Measurements from ENCODE around the gene SRSF10.
"Not testable (repeated sequence)": the region's sequence is repeated elsewhere in the genome, so short reads cannot be mapped to it uniquely, and the experiment has no call there.

The SRSF10 gene

DNA sequence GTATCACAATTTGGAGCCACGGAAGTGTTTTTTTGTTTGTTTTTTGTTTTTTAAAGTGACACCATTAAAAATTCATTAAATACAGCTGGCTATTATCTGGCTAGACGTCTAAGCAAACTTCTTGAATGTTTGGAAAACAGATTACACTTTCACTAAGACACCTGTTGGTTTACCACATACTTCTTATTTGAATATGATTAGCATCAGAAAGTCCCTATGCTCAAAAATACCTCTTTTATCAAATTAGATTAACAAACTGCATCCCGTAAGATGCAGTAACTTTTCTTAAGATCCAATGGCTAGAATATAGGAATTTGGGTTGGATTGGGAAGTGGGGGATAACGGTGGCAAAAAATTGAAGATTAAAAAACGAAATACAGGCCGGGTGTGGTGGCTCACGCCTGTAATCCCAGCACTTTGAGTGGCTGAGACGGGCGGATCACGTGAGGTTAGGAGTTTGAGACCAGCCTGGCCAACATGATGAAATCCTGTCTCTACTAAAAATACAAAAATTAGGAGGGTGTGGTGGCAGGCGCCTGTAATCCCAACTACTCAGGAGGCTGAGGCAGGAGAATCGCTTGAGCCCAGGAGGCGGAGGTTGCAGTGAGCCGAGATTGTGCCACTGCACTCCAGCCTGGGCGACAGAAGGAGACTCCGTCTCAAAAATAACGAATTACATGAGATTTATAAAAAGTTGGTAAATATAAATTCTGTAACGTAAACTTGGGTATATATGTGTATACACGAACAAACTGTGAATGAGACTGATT lies 21.9 kb downstream of the SRSF10 start:
- not testable (repeated sequence) for DNase-seq

DNA sequence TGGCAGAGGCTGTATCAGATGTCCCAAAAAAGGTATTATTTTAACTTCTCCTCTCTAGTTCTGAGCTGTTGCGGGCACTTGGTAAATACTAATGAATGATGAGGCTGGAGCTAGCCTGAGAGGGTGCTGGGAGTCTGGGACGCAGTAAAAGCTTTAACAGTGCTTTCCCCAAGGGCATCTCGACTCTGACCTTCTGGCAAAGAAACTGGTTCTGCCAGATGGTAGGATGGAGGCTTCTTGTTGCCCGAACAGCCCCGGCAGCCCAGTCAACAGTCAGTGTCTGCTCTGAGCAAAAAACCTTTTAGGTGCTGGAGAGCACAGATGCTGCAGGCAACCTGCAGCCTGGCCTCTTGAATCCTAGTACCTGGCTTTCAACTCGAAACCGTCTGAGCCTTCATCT lies 23.0 kb downstream of the SRSF10 start:
- no peak for DNase-seq

- DNase-seq = no peak
Measured at GRCh38 chr1:23953020-23953419, 27.1 kb downstream of the SRSF10 start.

- no peak for DNase-seq
Measured at GRCh38 chr1:23947366-23947765, 32.8 kb downstream of the SRSF10 start.

DNA sequence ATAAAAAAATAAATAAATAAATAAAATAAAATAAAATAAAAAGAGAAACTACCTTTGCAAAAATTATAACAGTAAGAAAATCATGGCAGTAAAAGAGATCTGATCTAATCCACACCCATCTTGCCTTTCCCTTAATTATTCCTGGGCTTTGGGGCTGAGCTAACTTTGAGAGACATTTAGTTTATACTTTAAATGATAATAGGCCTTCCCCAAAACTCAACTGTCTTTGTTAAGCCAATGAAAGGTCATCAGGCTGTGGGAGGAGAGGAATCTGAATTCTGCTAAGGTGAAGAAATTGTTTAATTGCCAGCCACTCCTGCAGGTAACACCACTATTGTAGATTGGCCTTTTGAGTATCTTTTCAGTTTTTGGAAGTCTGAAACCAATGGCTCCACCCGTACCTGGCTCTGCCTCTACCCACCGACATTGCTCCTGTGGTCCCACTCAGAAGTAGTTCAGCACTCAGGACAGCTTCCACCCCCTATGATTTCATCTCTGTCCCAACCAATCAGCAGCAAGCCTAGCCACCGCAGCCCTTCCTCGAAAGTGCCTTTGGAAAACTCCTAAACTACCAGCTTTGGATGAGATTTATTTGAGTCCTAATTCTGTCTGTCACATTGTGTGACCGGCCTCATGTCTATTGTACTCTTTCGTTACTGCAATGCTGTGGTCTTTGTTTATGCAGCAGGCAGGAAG lies 43.5 kb downstream of the SRSF10 start:
- DNase-seq = no peak

DNA sequence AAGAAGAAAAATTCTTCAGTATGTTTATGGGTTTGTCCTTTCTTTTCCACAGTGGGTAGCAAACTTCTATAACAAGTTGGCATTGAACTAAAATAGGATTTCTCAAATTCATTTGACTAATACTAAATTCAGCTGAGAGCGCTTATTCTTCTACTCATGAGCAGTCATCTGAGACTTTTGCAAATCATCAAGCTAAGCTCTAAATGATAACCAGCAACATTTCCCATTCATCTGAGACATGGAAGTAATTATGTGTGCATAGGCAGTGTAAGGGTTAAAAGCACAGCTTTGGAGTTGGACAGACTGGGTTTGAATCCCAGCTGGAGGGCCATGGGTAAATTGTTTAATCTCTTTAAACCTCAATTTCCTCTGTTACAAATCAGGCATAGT lies 48.6 kb downstream of the SRSF10 start:
- DNase-seq = no peak

GRCh38 chr1:23930861-23931490 lies 49.2 kb downstream of the SRSF10 start:
- DNase-seq = no peak

DNA sequence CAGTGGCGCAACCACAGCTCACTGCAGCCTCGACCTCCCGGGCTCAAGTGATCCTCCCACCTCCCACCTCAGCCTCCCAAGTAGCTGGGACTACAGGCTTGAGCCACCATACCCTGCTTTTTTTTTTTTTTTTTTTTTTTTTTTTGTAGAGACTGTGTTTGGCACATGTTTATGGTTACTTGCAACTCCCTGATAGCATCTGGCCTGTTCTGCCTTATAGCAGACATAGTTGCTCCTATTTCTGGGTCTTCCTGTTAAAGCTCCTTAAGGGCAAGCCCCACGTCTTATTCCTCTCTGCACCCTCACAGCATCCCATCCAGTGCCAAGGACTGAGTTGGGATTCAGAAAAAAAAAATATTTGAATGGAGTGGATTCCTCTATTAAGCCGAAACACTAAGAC lies 49.9 kb downstream of the SRSF10 start:
- DNase-seq = no peak

DNA sequence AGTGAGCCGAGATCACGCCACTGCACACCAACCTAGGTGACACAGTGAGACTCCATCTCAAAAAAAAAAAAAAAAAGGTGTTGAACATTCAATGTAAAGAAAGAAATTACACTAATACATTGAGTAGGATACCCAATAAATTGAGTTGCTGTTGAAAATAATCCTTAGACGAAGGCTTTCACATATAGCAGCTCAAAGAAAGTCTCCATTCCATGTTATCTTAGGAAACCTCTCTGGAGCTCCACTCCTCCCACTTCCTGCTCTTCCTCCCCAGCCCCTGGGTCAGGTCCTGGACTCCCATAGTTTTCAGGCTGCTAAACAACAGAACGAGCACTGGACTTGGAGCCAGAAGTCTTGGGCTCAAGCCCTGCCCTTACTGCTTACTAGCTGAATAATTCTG lies 51.3 kb downstream of the SRSF10 start:
- no peak for DNase-seq

- no peak for DNase-seq
Measured at GRCh38 chr1:23927097-23927496, 53.0 kb downstream of the SRSF10 start.

- no peak for DNase-seq
Measured at GRCh38 chr1:23925279-23925678, 54.8 kb downstream of the SRSF10 start.

- no peak for DNase-seq
Measured at GRCh38 chr1:23924601-23925000, 55.5 kb downstream of the SRSF10 start.

DNA sequence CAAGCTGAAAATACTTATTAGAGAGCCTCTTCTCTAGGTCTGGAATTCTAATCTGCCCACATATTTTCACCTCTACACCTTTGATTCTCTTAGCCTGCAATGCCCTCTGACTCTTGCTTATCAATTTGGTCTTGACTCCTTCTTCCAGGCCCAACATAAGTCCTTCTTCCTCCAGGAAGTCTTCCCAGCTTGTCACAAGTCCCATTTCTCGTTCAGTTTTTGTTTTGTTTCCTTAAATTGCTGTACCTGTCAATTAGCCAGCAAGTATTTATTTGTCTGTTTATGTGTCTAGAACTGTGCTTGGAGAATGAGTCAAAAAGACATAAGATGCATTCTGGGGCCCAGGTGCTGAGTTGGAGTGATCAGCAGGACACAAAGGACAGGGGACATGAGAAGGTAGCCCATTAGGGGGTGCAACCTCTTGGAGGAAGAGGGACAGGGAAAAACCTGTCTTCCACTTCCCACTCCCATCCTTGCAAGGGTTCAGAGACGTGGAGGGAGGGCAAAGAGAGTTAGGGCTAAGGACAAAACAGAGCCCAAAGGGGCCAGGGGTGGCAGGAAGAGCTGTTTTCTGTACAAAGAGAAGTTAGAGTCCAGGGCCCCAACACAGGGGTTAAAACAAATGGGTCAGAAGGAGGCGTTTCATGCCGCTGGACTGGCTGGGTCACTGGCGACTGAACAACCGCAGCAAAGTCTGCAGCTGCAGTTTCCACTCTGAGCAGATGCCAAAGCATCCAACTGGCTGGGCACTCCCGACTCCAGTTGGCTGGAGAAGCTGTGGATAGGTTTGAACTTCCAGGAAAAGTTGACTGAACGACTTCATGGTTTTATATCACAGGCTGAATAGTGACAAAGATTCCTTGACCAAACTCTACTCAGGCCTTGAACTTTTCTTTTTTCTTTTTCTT lies 56.3 kb downstream of the SRSF10 start:
- no peak for DNase-seq

DNA sequence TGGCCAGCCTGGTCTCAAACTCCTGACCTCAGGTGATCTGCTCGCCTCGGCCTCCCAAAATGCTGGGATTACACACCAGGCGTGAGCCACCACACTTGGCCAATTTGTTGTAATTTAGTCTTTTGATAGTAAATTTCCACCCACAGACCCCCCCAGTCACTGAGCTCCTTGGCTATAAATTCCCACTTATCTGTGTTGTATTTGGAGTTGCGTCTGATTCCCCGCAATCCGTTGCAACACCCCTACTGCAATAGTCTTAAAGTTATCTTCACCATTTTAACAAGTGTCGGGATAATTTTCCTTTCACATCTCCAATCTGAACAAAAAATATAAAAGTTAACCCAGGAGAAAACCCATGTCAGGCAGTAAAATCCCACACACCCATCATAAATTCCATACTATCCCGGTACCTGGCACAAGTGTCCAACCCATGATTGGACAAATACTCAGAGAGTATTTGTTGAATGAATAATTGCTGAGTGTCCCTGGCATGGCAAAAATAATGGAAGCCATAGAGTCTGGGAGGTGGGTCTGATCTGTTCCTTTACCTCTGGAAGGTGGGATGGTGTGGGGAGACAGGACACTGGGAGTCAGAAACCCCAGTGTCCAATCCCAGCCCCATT lies 57.7 kb downstream of the SRSF10 start:
- no peak for DNase-seq

GRCh38 chr1:23916209-23917131 lies 63.7 kb downstream of the SRSF10 start:
- peak; percentile 53 for DNase-seq

DNA sequence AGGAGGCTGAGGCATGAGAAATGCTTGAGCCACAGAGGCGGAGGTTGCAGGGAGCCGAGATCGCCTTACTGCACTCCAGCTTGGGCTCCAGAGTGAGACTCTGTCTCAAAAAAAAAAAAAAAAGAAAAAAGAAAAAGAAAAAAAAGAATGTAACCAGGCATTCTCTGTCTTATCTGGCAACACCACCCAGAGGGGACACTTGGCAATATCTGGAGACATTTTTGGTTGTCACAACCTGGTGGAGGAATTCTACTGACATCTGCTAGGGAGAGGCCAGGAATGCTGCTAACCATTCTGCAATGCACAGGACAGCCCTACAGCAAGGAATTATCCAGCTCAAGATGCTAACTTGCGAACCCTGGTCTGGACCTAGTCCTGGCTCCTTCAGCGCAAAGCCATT lies 64.7 kb downstream of the SRSF10 start:
- DNase-seq = no peak

DNA sequence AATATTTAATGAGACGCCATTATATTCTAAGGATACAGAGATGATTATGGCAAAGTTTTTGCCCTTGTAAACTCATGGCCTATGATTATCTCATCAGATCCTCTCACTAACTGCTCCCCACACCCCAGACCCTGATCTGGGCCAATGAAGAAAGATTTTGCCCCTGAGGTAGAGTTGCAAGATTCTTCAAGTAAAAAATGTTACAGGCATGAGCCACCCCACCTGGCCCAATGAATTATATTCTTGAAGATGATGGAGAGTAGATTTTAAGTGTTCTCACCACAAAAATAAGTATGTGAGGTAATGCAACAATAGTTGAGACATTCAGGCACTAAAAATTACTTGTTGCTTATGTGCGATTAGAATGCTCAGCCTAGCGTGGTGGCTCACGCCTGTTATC lies 65.2 kb downstream of the SRSF10 start:
- no peak for DNase-seq
